ENCODE results near the gene CADPS2.

The CADPS2 gene

DNA sequence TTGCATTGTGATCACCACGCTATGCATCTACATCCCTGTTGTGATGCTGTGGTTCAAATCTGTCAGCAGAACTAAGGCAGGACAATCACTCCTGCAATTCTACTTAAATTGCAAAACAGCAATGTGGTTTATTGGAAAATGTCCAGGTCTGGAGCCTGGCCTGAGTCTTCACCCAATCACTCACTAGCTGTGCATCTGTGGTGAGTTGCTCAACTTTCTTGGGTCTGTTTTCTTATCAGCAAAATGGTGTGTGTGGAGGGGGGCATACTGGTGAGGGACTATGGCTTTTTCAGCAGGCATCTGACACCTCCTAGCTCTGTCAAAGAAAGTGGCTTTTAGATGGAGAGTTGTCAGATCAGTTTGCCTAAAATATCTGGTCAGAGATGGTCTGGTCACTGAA lies 473.4 kb downstream of the CADPS2 start:
- H3K4me1 Mint-ChIP-seq = peaks cover 40% of the 10 kb centered on the region
- H3K4me3 Mint-ChIP-seq = no peak overlapping the region

DNA sequence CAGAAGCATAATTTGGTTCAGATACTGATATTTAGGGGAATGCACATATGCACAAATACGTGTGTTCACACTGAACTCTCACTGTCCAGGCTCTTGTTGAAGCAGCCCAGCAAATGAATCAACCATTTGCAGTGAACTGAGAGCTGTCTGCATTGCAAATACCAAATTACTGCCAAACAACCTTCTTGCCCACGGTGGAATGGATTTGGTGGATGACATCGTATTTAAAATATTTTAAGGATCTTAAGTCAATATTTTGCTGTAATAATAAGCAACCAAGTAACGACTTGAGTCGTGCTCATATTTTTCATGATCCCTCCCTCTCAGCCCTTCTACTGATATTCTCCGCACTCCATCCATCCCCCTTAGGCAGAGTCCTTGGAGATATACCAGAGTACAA lies 473.8 kb downstream of the CADPS2 start:
- Mint-ChIP-seq H3K27me3 (ENCODE audit: low read depth) (no peaks in the 10 kb centered on the region), H3K36me3 (ENCODE audit: low read depth) (no peaks in the 10 kb centered on the region), H3K27ac (no peak overlapping the region), H3K9me3 (no peaks in the 10 kb centered on the region), H3K4me3 (no peak overlapping the region), H3K4me1 (peaks cover 37% of the 10 kb centered on the region)
- TF ChIP-seq, protein P1, sequence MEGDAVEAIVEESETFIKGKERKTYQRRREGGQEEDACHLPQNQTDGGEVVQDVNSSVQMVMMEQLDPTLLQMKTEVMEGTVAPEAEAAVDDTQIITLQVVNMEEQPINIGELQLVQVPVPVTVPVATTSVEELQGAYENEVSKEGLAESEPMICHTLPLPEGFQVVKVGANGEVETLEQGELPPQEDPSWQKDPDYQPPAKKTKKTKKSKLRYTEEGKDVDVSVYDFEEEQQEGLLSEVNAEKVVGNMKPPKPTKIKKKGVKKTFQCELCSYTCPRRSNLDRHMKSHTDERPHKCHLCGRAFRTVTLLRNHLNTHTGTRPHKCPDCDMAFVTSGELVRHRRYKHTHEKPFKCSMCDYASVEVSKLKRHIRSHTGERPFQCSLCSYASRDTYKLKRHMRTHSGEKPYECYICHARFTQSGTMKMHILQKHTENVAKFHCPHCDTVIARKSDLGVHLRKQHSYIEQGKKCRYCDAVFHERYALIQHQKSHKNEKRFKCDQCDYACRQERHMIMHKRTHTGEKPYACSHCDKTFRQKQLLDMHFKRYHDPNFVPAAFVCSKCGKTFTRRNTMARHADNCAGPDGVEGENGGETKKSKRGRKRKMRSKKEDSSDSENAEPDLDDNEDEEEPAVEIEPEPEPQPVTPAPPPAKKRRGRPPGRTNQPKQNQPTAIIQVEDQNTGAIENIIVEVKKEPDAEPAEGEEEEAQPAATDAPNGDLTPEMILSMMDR (IDR thresholded peaks at IDR 0.05; ENCODE audit: unreplicated experiment in 3 of 3) = no peak

More for the DNA sequence above, 473.4 kb downstream of the CADPS2 start:
- H3K27ac Mint-ChIP-seq = no peak overlapping the region
- no peaks in the 10 kb centered on the region for H3K36me3 Mint-ChIP-seq (ENCODE audit: low read depth)
- no peaks in the 10 kb centered on the region for H3K9me3 Mint-ChIP-seq
- H3K27me3 Mint-ChIP-seq (ENCODE audit: low read depth) = no peaks in the 10 kb centered on the region
- TF ChIP-seq, protein P1 (IDR thresholded peaks at IDR 0.05; ENCODE audit: unreplicated experiment in 3 of 3) = no peak

GRCh38 chr7:122407195-122407594 lies 479.1 kb downstream of the CADPS2 start:
- Mint-ChIP-seq H3K4me3 (no peak overlapping the region), H3K4me1 (no peaks in the 10 kb centered on the region), H3K36me3 (ENCODE audit: low read depth) (no peaks in the 10 kb centered on the region), H3K27me3 (ENCODE audit: low read depth) (no peaks in the 10 kb centered on the region), H3K9me3 (no peaks in the 10 kb centered on the region), H3K27ac (no peak overlapping the region)
- TF ChIP-seq, protein P1 (IDR thresholded peaks at IDR 0.05; ENCODE audit: unreplicated experiment in 3 of 3) = no peak

DNA sequence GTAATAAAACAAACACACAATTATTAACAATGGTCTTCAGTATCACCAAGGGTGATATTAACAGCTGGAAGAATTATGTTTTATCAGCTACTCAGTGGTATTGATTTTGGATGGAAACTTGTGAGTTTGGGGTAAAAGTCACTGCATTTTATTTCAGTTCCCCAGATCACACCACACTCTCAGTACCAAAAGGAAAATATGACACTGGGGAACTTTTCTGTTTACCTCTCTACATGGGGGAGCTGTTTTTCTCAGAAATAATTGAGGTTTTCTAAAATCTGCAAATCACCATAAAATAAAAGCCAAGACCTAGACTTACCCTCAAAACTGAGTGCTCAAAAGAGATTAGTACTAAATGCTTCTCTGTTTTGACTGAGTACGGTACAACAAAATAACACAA lies 483.1 kb downstream of the CADPS2 start:
- Mint-ChIP-seq H3K36me3 (ENCODE audit: low read depth) (no peaks in the 10 kb centered on the region), H3K4me1 (no peaks in the 10 kb centered on the region), H3K27me3 (ENCODE audit: low read depth) (no peaks in the 10 kb centered on the region), H3K4me3 (no peak overlapping the region), H3K9me3 (no peaks in the 10 kb centered on the region), H3K27ac (no peak overlapping the region)
- TF ChIP-seq, protein P1 (IDR thresholded peaks at IDR 0.05; ENCODE audit: unreplicated experiment in 3 of 3) = no peak

DNA sequence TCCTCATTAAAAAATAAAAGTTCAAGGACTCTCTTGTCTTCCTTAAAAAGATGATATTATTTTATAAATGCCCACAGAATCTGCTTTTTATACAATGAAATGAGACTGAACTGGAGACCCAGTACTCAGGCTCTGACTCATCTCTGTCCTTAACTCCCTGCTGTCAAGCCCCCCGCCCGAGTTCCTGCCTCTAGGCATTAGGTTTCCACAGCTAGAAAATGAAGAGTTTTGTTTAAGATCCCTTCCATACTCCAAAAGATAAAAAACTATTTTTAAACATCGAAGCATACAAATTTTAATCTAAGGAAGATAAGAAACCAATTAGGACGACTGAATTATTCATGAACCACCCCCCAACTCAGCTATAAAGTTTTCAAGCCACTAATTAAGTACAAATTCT lies 484.0 kb downstream of the CADPS2 start:
- H3K4me1 Mint-ChIP-seq = no peaks in the 10 kb centered on the region
- H3K27ac Mint-ChIP-seq = no peak overlapping the region
- H3K27me3 Mint-ChIP-seq (ENCODE audit: low read depth) = no peaks in the 10 kb centered on the region
- TF ChIP-seq, protein P1 (IDR thresholded peaks at IDR 0.05; ENCODE audit: unreplicated experiment in 3 of 3) = no peak
- no peaks in the 10 kb centered on the region for H3K36me3 Mint-ChIP-seq (ENCODE audit: low read depth)
- H3K4me3 Mint-ChIP-seq = no peak overlapping the region
- no peaks in the 10 kb centered on the region for H3K9me3 Mint-ChIP-seq

GRCh38 chr7:122397381-122397780 lies 488.9 kb downstream of the CADPS2 start:
- no peak overlapping the region for H3K27ac Mint-ChIP-seq
- no peak overlapping the region for H3K4me3 Mint-ChIP-seq
- H3K9me3 Mint-ChIP-seq = no peaks in the 10 kb centered on the region
- H3K36me3 Mint-ChIP-seq (ENCODE audit: low read depth) = no peaks in the 10 kb centered on the region
- no peaks in the 10 kb centered on the region for H3K4me1 Mint-ChIP-seq
- TF ChIP-seq, protein P1 (IDR thresholded peaks at IDR 0.05; ENCODE audit: unreplicated experiment in 3 of 3) = no peak
- no peaks in the 10 kb centered on the region for H3K27me3 Mint-ChIP-seq (ENCODE audit: low read depth)

Measured in nephron (organoid).